HS-5 (cell line): ENCODE data around the gene BAG5.
A peak's percentile ranks its signal among the peaks of the same experiment; 100 is the strongest.

Experiments used
- DNase-seq: peaks from one replicate; pipeline ENCODE4 v3.0.0-alpha.2; 2012; ENCODE audit warnings: low read depth

Gene BAG5

DNA sequence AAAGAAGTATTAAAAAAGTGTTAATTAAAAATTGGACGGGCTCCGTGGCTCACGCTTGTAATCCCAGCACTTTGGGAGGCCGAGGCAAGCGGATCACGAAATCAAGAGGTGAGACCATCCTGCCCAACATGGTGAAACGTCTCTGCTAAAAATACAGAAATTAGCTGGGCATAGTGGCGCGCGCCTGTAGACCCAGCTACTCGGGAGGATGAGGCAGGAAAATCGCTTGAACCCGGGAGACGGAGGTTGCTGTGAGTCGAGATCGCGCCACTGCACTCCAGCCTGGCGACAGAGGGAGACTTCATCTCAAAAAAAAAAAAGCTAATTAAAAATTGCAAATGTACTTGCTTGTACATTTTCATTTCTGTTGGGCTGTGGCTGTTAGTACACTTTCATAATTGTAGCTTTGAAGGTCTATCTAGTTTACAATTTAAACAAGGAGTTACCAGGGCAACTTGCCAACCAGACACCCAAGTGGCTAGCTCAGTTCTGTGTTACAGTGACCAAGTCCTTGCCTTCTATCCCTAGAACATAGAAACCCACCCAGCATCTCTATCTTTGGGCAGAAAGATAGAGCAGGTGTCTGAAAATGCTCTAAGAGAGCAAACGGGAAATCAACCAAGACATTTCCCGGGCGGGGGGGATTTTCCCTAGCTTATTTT is 1.5 kb upstream of the BAG5 start:
- no peak for DNase-seq

DNA sequence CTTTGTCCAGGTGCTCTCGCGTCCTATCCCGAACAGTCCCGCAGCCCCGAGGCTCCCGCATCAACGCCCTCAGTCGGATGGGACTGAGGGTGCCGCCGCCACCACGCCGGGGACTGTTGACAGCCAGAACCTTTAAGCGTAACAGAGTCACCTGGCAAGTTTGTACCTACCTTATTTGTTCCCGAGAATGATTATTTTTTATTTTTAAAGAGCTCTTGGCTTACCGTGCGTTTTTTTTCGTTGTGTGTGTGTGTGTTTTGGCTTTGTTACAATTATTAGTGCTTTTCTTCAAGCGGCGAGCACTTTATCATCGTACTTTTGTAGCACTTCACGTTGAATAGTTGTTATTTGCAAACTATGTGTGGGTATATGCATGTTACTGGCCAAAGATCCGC is 766 bp upstream of the BAG5 start:
- DNase-seq = no peak

DNA sequence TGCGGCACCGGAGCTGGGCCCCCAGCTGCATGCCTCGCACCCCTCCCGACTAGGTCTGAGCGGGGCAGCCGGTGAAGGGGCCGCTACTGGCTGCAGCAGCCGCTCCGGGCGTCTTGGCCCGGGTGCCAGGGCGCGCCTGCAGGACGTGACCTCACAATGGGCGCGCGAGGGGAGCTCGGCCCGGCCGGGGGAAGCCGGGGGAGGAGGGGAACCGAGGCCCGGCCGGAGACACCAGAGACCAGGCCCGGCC is 353 bp downstream of the BAG5 start:
- no peak for DNase-seq

DNA sequence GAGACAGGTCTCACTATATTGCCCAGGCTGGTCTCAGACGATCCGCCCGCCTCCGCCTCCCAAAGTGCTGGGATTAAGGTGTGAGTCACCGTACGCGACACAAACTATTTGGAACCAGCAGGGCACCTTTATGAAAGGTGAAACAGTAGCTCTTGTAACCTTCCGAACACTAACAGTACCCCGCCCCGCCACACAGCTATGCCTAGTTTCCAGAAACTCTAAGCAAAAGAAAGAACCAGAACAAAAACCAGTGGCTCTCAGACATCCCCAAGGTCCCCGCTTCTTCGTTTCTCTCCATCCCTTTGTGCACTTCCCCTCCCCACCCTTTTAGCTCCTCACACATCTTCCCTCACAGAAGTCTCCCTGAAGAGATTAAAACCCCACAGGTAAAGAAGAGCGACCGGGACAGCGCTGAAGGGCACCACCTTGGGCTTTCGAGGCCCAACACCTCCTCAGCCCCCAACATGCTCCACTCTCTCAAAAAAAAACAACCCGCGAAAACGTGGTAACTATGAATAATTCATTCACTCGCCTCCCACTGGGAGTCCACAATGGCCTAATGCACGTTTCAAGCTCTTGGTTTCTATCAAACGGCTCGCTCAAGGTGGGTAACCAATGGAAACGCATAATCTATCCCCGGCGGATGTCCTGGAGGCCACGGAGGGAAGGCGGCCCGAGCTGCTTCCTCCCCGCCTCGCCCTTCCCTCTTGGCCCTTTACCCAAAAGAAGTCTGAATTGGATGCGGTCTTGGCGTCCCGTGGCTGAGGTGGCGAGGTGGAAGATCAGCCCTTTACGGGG is 877 bp downstream of the BAG5 start:
- DNase-seq = no peak

DNA sequence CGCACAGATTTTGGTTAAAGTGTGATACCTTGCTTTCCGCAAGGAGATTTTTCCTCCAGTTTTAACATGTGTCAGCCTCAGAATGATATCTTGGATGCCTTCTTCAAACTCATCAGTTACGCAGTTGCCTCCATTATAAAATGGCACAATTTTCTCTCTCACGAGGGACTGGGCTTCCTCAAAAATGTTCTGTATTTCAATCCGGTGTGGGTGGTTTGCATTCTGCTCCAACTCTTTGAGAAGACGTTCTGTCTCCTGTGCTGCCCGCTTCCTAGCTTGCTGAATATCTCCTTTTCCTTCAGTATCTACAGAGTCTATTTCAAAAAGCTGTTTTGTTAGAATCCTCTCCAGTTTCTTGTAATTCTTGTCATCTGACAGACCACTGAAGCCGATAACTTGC is 1.8 kb downstream of the BAG5 start:
- no peak for DNase-seq

DNA sequence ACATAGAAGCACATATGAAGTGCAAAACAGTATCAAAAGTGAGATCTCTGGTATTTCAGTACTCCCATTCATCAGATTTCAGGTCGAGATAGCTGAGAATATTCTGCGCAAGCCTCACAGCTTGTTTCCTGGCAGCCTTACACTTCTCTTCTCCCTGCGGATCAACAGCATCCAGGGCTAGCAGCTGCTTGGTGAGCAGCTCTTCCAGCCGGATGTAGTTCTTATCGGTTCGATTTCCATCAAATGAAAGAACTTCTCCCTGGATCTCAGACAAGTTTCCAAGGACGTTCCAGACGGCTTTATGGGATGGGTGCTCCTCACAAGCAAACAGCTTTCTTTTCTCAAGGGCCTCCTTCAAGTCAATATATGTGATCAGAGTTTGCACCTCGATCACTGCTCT is 2.7 kb downstream of the BAG5 start:
- no peak for DNase-seq

DNA sequence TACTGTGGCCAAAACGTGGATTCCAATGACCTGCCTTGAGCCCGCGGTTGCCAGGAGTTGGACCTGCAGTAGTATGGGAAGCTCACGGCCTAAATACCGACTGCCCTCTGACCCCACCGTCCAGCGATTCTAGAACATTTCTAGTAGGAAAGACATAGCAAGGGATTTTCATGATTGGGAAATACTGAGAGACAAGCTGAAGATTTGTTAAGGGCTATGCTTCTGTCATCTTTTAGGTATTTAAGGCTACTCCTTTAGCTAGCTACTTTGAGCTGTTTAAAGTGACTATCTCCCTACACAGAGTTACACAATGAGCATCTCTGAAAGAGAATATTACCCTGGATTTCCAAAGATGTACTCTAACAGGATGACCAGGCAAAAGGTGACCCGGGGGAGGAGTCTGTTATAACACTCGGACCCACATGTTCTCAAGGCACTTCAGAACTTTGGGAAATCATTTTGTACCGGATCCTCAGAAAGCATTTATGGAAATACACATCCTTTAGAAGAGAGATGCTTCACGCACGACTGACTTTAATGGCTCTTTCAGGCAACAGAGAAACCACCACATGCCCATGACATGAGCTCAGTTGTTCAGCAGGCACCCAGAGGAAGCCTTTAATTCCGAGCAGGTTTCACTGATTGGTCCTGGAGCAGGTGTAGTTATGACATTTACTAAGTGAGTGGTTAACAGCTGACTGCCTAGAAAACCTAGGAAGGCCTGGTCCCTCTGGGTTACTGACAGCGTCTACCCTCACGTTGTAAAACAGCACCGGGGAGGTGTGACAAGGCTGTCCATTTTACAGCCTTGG is 4.2 kb downstream of the BAG5 start:
- peak; percentile 70 for DNase-seq

DNA sequence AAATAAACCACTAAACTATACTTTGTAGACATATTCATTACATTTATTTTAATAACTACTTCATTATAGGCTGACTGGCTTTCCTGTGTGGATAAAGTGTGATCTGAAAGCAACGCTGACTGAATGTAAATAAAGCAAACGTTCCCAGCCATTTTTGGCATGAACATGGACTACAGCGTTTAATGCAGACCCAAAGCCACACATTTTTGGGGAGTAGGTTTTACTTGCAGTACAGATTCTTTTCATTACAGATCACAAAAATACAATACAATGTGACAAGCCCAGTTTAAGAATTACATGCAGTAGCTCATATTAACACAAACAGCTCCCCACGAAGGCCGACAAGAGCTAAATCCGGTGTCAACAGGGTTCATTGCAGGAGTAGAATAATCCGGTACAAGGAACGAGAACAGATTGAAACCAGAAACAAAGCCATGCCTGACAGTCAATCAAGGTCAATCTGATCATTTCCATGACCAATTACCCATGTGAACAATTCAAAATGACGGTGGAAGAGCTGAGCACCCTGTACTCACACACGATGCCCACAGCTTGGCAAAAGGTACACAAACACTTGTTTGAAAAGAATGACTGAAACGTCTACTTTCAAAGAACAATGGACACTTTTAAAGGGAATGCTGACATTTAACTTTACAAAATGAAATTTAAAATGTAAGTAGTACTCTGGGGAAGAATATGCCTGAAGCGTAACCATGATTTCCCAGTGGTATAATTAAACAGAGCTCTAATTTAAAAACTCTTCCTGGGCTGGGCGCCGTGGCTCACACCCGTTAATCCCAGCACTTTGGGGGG is 5.3 kb downstream of the BAG5 start:
- no peak for DNase-seq

DNA sequence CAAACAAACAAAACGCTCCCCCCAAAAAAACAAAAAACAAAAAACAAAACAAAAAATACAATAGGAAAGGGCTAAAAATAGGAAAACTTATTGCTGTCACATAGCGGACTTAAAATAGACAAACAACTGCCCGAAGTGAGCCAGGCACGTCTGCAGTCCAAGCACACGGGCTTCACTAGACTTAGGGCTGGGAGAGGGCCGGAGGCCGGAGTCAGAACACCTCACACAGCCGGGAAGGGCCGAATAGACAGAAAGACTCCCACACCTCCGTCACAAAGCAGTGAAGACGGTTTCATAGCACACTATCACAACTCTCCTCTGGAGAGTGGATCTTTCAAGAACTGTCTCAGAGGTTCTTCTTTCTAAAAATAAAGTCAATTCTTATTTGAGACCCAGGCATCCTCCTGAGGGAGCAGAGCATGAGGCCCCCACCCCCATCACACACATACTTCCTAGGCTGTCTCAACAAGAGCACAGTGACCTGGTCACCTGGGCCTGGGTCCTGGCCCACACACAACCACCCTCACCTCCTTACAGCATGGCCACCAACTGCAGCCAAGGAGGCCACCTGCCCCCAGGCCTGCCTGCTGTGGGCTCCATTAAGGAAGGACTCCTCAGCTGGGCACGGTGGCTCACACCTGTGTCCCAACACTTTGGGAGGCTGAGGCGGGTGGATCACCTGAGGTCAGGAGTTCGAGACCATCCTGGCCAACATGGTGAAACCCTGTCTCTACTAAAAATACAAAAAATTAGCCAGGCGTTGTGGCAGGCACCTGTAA is 6.7 kb downstream of the BAG5 start:
- no peak for DNase-seq

DNA sequence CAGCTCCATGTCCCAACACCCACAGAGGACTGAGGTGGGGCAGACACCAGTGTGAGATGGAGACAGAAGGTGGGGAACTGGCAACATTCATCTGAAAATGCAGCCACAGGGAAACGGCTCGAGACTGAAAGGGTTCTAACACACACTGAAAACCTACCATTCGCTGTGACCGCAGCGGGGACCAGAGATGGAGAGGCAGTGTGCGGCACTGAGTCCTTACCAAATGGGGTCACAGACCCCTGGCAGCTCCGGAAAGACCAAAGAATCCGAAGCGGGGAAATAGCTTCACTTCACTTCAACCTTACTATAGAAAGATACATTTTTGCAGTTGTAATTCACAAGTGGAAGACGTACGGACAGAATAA is 9.6 kb downstream of the BAG5 start:
- DNase-seq = no peak

DNA sequence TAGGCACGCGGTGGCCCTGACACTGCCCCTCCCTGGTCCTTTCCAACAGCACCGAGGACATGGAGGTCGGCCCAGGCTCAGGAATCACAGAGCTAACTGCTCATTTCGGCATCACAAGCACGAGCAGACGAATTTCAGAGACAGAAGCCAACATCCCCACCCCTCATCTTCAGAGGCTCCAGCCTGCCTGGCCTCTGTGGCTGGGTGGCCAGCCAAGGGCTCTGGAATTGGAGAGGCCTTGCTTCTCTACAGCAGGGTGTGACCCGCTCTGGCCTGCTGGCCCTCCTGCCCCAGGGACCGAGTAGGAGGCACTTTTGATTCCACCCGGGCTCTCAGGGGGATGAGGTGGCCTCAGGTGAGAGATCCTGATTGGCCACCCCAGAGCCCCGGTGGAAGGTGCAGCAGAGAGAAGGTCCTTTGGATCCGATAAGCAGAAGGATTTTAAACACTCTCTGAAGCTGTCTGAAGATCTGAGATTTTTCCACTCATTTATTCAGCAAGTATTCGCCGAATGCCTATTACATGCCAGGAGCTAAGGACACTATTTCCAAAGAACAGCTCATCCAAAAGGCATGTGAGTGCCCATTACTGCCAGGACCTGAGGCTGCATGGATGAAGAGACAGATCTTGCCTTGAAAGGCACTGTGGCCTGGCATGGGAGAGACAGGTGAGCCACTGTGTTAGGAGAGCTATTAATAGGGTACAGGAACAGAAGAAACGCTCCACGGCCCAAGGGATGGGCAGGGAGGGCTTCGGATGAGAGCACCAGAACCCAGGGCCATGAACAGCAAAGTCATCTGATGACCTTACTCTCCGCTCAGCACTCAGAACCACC is 10.2 kb downstream of the BAG5 start:
- no peak for DNase-seq

DNA sequence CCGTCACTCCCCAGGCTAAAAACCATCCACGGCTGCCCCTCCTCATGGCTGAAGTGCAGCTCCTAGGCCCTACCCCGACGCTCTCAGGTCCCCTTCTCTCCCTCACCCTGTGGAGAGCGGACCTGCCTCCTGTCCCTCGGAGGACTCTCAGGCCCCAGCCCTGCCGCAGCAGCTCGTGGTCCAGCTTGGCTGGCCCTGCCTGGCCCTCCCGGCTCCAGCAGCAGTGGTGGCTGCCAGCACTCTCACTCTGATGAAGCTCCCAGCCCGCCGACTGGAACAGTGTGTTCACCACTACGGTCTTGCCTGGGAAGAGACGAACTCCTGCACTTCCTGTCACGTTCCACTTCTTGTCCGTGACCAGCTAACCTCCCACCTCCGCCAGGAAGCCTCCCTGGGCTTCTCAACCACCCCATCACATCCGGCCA is 11.1 kb downstream of the BAG5 start:
- no peak for DNase-seq

DNA sequence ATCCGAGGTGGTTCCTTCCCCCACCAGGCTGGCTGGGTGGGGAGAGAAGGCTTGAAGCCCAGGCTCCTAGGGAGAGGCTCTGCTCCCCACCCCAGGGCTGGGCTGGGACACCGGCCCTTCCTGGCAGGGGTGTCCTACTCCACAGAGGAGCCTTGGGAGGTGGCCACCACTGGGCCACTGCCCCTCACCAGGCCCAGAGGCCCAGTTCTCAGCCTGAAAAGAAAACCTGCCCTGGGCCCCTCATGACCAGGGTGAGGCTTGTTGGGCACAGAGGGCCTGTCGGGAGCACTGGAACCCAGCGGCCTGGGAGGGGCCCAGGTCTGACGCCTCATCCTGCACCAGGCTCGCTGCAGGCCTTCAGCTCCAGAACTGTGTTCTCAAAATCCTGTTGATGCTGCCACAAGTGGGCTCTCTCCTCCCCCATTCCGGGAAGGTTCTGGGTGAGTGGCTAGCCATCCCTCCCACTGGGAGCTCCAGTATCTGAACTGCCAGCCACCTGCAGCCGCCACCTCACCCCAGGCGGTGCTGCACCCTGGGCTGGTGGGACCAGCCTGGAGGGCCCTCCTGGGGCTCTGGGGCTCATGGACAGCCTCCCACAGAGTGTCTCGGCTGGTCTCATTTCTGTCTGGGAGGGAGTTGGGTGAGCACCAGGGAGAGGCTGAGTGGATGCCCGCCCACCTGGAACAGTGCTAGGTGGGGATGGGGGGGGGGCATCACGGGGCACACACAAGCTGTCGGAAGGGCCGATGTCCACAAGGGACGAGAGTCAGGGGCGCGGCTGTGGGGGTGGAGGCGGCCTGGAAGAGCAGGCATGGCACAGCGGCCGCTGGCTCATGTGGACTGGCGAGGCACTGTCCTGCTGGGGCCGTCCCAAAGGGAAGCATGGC is 11.8 kb downstream of the BAG5 start:
- no peak for DNase-seq

DNA sequence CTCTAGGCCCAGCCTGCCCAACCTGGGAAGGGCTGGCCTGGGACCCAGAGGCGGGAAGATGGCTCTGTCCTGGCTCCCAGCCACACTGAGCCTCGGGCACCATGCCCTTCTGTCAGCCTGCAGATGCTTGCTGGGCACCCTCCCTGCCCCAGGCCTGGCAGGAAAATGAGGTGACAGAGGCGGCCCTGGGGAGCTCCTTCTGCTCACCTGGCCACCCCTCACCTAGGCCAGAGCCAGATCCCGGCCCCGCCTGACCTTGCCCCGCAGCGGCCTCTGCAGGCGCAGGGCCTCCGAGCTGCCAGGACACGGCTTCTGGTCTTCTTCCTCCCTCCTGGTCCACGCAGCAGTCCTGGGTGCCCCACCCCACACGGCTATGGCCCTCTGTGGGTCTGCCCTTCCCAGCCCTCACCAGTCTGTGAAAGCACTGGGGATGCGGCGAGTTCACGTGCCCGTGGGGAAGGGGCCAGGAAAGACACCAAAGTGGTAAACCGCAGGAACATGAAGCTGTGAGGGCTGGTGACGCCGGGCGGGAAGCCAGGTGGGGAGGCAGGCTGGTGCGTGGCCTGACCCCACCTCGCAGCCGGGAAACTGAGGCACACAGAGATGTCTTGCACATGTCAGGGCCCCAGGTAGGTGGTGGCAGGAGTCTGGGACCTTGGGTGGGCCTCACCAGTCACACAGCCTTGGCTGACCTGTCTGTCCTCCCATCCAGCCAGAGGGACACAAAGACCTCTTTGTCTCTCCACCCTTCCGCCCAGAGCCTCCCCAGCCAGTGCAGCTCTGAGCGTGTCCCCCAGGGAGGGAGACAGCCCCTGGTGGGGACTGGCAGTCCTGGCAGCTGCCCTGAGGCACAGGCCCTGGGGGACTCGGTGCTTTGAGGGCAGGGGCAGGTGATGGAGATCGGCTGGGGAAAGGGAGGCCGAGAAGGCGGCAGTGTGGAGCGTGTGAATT is 12.8 kb downstream of the BAG5 start:
- no peak for DNase-seq

DNA sequence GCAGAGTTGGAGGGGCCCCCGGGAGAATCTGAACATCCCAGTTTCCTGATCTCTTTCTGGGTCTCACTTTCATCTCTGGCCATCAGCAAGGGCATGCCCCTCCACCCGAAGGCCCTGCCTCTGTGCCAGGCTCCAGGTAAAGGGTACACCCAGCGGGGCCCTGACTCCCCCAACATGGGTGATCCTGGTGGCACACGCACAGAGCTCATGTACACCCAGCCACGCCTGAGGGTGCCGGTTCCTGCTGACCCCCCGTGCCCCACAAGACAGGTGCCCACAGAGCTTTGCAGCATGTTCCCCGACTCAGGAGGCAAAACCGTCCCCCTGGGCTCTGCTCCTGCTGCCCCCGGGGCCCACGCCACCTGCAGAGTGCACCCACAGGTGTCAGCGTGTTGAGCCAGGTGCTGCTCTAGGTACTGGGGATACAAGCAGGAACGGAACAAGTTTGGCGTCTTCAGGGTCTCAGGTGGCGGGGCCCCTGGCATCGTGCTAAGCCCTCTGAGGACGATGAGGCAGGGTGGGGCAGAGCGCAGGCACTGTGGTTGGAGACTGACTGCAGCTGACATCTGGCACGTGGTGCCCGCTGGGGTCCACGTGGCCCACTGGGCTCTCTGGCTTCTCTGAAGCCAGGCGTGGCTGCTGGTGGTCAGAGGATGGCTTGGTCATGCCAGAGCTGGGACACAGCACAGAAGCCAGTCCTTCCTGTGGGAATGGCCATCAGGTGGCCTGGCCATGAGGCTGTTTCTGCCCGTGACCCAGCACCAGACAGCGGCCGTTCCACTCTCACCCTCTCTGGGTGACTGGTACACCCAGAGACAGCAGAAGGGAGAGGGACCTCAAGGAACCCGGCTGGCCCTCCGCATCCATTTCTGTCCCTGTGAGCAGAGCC is 13.8 kb downstream of the BAG5 start:
- no peak for DNase-seq

DNA sequence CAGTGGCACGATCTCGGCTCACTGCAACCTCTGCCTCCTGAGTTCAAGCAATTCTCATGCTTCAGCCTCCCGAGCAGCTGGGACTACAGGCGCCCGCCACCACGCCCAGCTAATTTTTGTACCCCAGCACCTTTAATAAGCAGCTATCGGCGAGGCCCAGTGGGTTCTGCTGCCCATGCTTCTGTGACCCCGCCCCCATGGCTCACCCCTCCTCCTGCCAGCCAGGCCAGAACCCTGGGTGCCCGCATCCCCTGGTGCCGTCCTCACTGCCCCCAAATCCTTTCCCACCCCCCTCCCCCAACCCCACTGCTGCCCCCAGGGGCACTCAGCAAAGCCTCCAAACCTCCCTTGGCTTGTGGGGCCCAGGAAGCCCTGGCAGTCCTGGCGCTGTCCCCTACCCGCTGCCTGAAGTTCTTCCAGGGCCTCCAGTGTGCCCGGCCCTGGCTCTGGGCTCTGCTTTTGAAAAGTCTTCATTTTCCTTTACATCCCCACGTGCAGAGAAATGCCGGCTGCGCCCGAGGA is 14.5 kb downstream of the BAG5 start:
- no peak for DNase-seq

DNA sequence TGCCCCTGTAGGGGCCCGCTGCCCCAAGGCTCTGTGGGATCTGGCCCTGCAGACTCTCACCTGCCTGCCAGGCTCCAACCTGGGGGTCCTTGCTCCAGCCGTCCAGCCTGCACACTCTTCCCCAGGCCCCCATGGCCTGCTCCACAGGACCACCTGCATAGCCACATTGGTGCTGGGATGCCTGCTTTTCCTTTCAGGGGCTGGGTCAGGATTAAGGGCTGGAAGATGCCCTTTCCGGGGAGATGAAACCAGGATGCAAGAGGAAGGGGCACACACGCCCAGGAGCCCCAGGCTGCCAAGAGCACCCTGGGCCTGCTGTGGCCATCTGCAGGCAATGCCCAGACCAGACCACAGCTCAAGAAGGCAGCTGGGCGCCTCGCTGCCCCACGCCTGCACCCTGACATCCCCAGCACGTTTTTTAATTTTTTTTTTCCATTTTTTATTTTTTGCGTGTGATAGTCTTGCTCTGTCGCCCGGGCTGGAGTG is 15.0 kb downstream of the BAG5 start:
- DNase-seq = no peak
